Chondrocyte (in vitro differentiated cells): ENCODE data around the gene BCAS4. TPM values are rescaled to one million over a fixed set of nuclear protein-coding genes. Genes with fewer than 3 reads are reported as not detected.

ENCODE experiments used
- DNase-seq: peaks from one replicate; pipeline ENCODE4 v3.0.0; 2021; ENCODE audit warnings: mixed read lengths, low spot score
- H3K27ac Mint-ChIP-seq: one replicate; pipeline ENCODE4 v1.8.0; 2021; ENCODE audit warnings: mild to moderate bottlenecking, moderate library complexity, mixed read lengths; ENCODE audit not compliant: unreplicated experiment
- H3K27me3 Mint-ChIP-seq: 2 replicates; pipeline ENCODE4 v1.8.0; 2021; ENCODE audit warnings: low read depth, mixed read lengths
- H3K36me3 Mint-ChIP-seq: 2 replicates; pipeline ENCODE4 v1.8.0; 2021; ENCODE audit warnings: low read depth, mixed read lengths
- H3K4me1 Mint-ChIP-seq: 2 replicates; pipeline ENCODE4 v1.8.0; 2021; ENCODE audit warnings: low read depth, mild to moderate bottlenecking, mixed read lengths
- H3K4me3 Mint-ChIP-seq: one replicate; pipeline ENCODE4 v1.8.0; 2021; ENCODE audit warnings: mild to moderate bottlenecking, moderate library complexity, mixed read lengths; ENCODE audit not compliant: unreplicated experiment
- H3K9me3 Mint-ChIP-seq: 2 replicates; pipeline ENCODE4 v1.8.0; 2021; ENCODE audit warnings: low read depth, mixed read lengths
- CTCF ChIP-seq: fragments of 200-600 bp; sonication (generic); IDR thresholded peaks from 2 replicates; pipeline ENCODE4 v1.5.0; 2021; ENCODE audit warnings: antibody characterized with exemption, mild to moderate bottlenecking, moderate library complexity
- total RNA-seq: library from RNA; stranded (reverse); gene quantifications from 3 replicates; pipeline ENCODE4 v1.2.1, GENCODE V29; 2021

The BCAS4 gene
- total RNA-seq, 1 donor from 2014 or later, result 7.6 TPM

- H3K4me1 Mint-ChIP-seq, result peaks cover 5% of the 10 kb centered on the region
- no peak for TF ChIP-seq CTCF
- DNase-seq, result no peak
- peaks cover 3% of the 10 kb centered on the region for H3K36me3 Mint-ChIP-seq
- H3K27ac Mint-ChIP-seq, result peak overlapping the region; percentile 49
- H3K9me3 Mint-ChIP-seq, result no peaks in the 10 kb centered on the region
- no peak overlapping the region for H3K4me3 Mint-ChIP-seq
- H3K27me3 Mint-ChIP-seq, result no peaks in the 10 kb centered on the region
These were observed 29.3 kb downstream of the BCAS4 start for GRCh38 chr20:50824137-50824536.

- peaks cover 5% of the 10 kb centered on the region for H3K4me1 Mint-ChIP-seq
- TF ChIP-seq CTCF, result no peak
- no peaks in the 10 kb centered on the region for H3K36me3 Mint-ChIP-seq
- H3K4me3 Mint-ChIP-seq, result no peak overlapping the region
- no peaks in the 10 kb centered on the region for H3K27me3 Mint-ChIP-seq
- H3K27ac Mint-ChIP-seq, result no peak overlapping the region
- H3K9me3 Mint-ChIP-seq, result no peaks in the 10 kb centered on the region
- no peak for DNase-seq
These were observed 31.3 kb downstream of the BCAS4 start for GRCh38 chr20:50826121-50826520.

- no peaks in the 10 kb centered on the region for H3K9me3 Mint-ChIP-seq
- no peaks in the 10 kb centered on the region for H3K27me3 Mint-ChIP-seq
- TF ChIP-seq CTCF, result no peak
- H3K4me3 Mint-ChIP-seq, result no peak overlapping the region
- peaks cover 5% of the 10 kb centered on the region for H3K4me1 Mint-ChIP-seq
- peaks cover 8% of the 10 kb centered on the region for H3K36me3 Mint-ChIP-seq
- no peak overlapping the region for H3K27ac Mint-ChIP-seq
- no peak for DNase-seq
These were observed 33.7 kb downstream of the BCAS4 start for GRCh38 chr20:50828363-50829136.

- Mint-ChIP-seq H3K27ac (no peak overlapping the region), H3K4me1 (no peaks in the 10 kb centered on the region), H3K27me3 (no peaks in the 10 kb centered on the region), H3K36me3 (peaks cover 8% of the 10 kb centered on the region), H3K4me3 (no peak overlapping the region), H3K9me3 (no peaks in the 10 kb centered on the region)
- no peak for DNase-seq
- TF ChIP-seq CTCF, result no peak
These were observed 36.8 kb downstream of the BCAS4 start for GRCh38 chr20:50831622-50832021.

GRCh38 chr20:50834599-50835005 is 39.7 kb downstream of the BCAS4 start:
- no peak for DNase-seq
- H3K4me3 Mint-ChIP-seq, result no peak overlapping the region
- TF ChIP-seq CTCF, result no peak
- no peak overlapping the region for H3K27ac Mint-ChIP-seq
- H3K9me3 Mint-ChIP-seq, result no peaks in the 10 kb centered on the region
- H3K4me1 Mint-ChIP-seq, result peaks cover 17% of the 10 kb centered on the region
- no peaks in the 10 kb centered on the region for H3K27me3 Mint-ChIP-seq
- H3K36me3 Mint-ChIP-seq, result peaks cover 8% of the 10 kb centered on the region
